Hair follicle dermal papilla cell (primary cell): Measurements from ENCODE around the gene PDHA1. TPM values are rescaled to one million over a fixed set of nuclear protein-coding genes. Genes with fewer than 3 reads are reported as not detected.

Experiments used
- small RNA-seq: library from RNA; depleted of rRNA; stranded (forward); fragments of <200 nt; gene quantifications from one replicate; pipeline ENCODE3, GENCODE V24; 2012
- total RNA-seq: library from RNA; depleted of rRNA; stranded (reverse); fragments of >200 nt; gene quantifications from 2 replicates; pipeline ENCODE4 v1.2.3, GENCODE V29; 2012

The PDHA1 gene
- total RNA-seq = 34.4 and 37.4 TPM in 2 replicates

GRCh38 chrX:19343535-19344408 is at the start of gene PDHA1:
Gene PDHA1 (plus strand): TSS chrX:19343927. CDS start chrX:19344038, 111 bp downstream.

Small RNA genes lying within 50 kb of the gene (small RNA-seq; reads per million reads assigned to genes)
- not detected for gene RF00019

Other genes starting within 250 kb of the PDHA1 start
- gene ADGRG2, start 221.5 kb upstream of the PDHA1 start, total RNA-seq = 0.16 and 0.36 TPM in 2 replicates
- not detected in 2 replicates for gene MAP3K15, start 171.6 kb downstream of the PDHA1 start, total RNA-seq